Right ventricle myocardium superior (tissue), 1 donor: Measurements from ENCODE around the gene P4HA2. TPM values are rescaled to one million over a fixed set of nuclear protein-coding genes. Genes with fewer than 3 reads are reported as not detected.

Experiments
- ATAC-seq: fragments of 200-7000 bp; cut with Tn5 transposase; one replicate; pipeline ENCODE4 v1.9.1; 2020; ENCODE audit warnings: mild to moderate bottlenecking; ENCODE audit not compliant: poor library complexity
- DNase-seq: peaks from one replicate; pipeline ENCODE4 v3.0.0-alpha.2; 2020
- intact Hi-C: fragments of 100-400 bp; cut with DNase I; formaldehyde crosslinking; loops from one replicate; pipeline ENCODE4 v1.11.2; 2022
- total RNA-seq: library from RNA; stranded (reverse); fragmentation: NEBNext Ultra II Directional; extraction: Animal tissue kit (Norgen Biotek cat#: 25700); gene quantifications from one replicate; pipeline ENCODE4 v1.2.1, GENCODE V29; 2021
- donor health status: DM: no; HTN: yes; CAD: no; lungs with severe emphysema.

The P4HA2 gene
- total RNA-seq, 1 donor from 2014 or later: 77.2 TPM

- DNase-seq (no peak), ATAC-seq (no peak)
- intact Hi-C loops: no loop called here
Observed at GRCh38 chr5:132266031-132266835, 38.6 kb upstream of the P4HA2 start.

GRCh38 chr5:132265336-132266030, 37.8 kb upstream of the P4HA2 start:
- peak; percentile 54 for ATAC-seq
- peak; percentile 60 for DNase-seq
- intact Hi-C loops: no loop called here

GRCh38 chr5:132264546-132265335, 37.1 kb upstream of the P4HA2 start:
- intact Hi-C loops: no loop called here
- ATAC-seq: no peak
- no peak for DNase-seq

DNA sequence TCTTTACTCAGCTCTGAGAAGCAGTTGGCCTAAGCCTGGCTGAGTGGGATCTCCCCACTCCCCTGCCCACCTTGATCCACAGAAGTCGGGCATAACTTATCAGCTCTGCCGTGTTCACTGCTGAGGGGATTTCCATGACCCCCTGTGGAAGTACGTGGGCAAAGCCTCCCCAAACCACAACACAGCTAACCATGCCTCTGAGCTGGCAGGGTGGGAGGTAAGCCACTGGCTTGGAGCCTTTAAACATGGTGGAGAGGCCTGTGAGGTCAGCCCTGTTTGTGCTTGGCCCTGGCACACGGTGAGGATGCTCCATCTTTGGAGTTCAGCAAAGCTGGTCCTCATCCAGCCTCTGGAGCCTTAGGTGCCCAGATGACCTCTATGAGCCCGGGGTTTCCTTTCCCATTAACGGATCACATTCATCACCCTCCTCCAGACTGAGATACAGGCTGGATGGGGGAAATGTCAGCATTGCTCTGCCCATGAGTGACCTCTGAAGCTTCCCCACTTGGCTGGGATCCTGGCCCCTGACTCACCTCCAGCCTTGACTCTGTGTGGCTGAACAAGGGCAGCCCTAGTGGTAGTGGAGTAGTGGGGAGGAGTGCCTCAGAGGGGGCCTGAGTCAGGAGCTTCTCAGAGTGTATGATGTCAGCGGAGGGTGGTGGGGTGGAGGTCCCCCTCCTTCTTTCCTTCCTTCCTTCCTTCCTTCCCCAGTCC, 36.1 kb upstream of the P4HA2 start:
- no peak for DNase-seq
- ATAC-seq: no peak
- intact Hi-C loops: no loop called here

GRCh38 chr5:132262882-132263547, 35.4 kb upstream of the P4HA2 start:
- intact Hi-C loops: no loop called here
- ATAC-seq: no peak
- no peak for DNase-seq

- DNase-seq (no peak), ATAC-seq (no peak)
- intact Hi-C loops: no loop called here
Observed at GRCh38 chr5:132261881-132262845, 34.5 kb upstream of the P4HA2 start.

GRCh38 chr5:132260714-132261551, 33.3 kb upstream of the P4HA2 start:
- intact Hi-C loops: no loop called here
- peak; percentile 65 for DNase-seq
- ATAC-seq: no peak

- ATAC-seq: no peak
- intact Hi-C loops: no loop called here
- no peak for DNase-seq
Observed at GRCh38 chr5:132260051-132260450, 32.4 kb upstream of the P4HA2 start.

DNA sequence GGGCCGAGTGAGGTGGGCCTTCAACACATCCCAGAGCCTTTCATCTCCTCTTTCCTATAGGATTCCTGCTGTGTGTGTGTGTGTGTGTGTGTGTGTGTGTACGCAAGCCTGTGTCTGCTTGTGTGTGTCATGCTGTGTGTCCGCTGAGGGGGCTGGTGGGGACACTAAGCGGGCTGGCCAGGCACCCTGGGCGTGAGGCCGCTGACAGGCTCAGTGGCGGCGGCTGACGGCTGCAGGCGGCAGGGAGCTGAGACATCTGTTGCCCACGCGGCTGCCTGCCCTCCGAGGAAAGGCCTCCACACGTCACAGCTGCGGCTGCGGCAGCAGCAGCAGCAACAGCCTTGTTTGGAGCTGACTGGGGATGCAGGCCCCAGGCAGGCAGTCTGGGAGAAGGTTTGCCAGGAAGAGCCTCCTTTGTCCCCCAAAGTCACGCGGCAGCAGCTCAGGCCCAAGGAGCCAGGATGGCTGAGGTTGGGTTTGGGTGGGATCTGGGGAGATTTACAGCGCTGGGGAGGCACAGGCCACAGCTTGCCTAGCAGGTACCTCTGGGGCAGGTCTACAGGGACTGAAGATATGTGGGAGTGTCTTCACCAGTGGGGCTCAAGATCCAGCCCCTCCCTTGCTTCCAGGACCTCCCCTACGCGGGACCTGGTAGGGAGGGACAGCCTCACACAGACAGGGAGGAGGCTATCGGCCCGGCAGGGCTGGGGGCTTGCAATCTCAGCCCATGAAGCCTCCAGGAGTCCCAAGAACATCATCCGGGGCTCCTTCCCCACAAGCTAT, 31.6 kb upstream of the P4HA2 start:
- ATAC-seq: peak; percentile 68

GRCh38 chr5:132258102-132259068, 30.7 kb upstream of the P4HA2 start:
- DNase-seq (peak; percentile 47), ATAC-seq (peak; percentile 25)
- intact Hi-C loops: no loop called here

More for the DNA sequence above, 31.6 kb upstream of the P4HA2 start:
- peak; percentile 83 for DNase-seq
- intact Hi-C loops: no loop called here

- DNase-seq (peak; percentile 57), ATAC-seq (peak; percentile 21)
- intact Hi-C loops: no loop called here
Observed at GRCh38 chr5:132257131-132258101, 29.8 kb upstream of the P4HA2 start, which contains the start of gene PDLIM4. TSS of gene PDLIM4 (plus strand) at chr5:132257696. CDS start at chr5:132257735, 39 bp downstream.

DNA sequence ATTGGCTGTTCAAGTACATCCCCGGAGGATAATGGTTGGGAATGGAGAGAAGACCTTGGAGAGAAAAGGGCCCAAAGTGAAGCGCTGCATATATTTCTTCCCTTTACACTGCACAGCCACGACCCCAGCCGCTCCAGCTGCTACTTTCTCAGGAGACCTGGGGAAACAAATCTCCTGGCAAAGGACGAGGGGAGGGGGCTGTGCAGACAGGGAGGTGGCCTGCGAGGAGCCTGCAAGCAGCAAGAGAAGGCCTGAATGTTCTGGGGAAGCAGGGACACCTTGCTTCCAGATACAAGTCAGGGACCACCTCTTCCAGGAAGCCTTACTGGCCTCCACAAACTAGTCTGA, 29.1 kb upstream of the P4HA2 start:
- intact Hi-C loops: no loop called here
- ATAC-seq: no peak
- no peak for DNase-seq

DNA sequence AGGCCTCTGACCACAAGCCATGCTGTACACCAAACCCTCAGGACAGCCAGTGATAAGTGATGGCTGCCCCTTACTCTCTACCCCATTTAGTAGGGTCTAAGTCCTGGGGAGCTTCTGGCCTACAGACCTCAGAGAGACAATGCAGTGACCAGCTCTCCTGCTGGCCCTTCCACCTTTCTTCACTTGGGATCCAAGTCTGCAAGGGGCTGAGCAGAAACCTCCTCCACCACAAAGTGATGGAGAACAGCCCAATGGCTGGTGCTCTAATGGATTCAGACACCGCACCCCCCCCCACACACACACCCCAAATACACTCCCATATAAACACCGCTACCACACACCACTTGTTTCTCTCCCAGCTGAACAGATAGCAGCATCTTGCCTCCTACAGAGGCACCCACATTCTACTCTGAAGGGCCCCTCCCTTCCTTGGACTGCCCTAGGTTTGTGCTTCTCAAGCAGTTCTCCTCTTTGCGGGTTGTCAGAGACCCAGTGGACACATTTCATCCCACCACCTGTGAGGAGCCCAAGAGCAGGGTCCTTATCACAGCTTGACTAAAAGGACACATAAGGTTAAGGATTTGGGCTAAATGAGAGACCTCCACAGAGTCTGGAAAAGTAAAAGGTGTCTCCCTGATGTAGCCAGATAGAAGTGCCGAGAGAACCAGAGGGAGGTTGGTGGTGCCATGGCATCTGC, 28.6 kb upstream of the P4HA2 start:
- ATAC-seq (no peak), DNase-seq (no peak)
- intact Hi-C loops: no loop called here
